Vagina (tissue), 2 donors: ENCODE results near the gene CASTOR2. TPM values are rescaled to one million over a fixed set of nuclear protein-coding genes. Genes with fewer than 3 reads are reported as not detected.
A peak's percentile ranks its signal among the peaks of the same experiment; 100 is the strongest.
"Not testable (repeated sequence)": the region's sequence is repeated elsewhere in the genome, so short reads cannot be mapped to it uniquely, and the experiment has no call there.

ENCODE experiments used
- DNase-seq, 2 donors: peaks; one replicate each; pipeline ENCODE4 v3.0.0-alpha.2; 2017; ENCODE audit errors: extremely low spot score in 2 of 2
- H3K27ac ChIP-seq: fragments of 200-600 bp; sonication (generic); one replicate; pipeline ENCODE4 v1.5.1; 2019
- H3K27me3 ChIP-seq: fragments of 200-600 bp; sonication (generic); one replicate; pipeline ENCODE4 v1.5.1; 2019
- H3K36me3 ChIP-seq, 2 donors: fragments of 200-600 bp; sonication (generic); one replicate each; pipeline ENCODE4 v1.5.1; 2017 to 2019
- H3K4me1 ChIP-seq: fragments of 200-600 bp; sonication (generic); one replicate; pipeline ENCODE4 v1.5.1; 2019
- H3K4me3 ChIP-seq, 2 donors: fragments of 200-600 bp; sonication (generic); 1 replicate in 1 of 2; 2 replicates in 1 of 2; pipeline ENCODE4 v1.5.1; 2016 to 2019
- H3K9me3 ChIP-seq: fragments of 200-600 bp; sonication (generic); one replicate; pipeline ENCODE4 v1.5.1; 2019
- intact Hi-C: fragments of 100-400 bp; cut with DNase I; formaldehyde crosslinking; loops from one replicate; pipeline ENCODE4 v1.15.1; 2023
- total RNA-seq: library from RNA; depleted of rRNA; stranded (reverse); fragments of >200 nt; gene quantifications from one replicate; pipeline ENCODE4 v1.2.3, GENCODE V29; 2016

CASTOR2 gene
- total RNA-seq: 40.0 TPM

GRCh38 chr7:74964511-74965119 is at the start of gene CASTOR2:
TSS of gene CASTOR2 (plus strand) at chr7:74964705. CDS start at chr7:74964986, 281 bp downstream.
- peak within 1 kb of the TSS in 1 of 2 donors; percentile 28 for H3K4me3 ChIP-seq
- intact Hi-C loops, H3K27me3 ChIP-seq, H3K36me3 ChIP-seq, H3K27ac ChIP-seq, DNase-seq, H3K9me3 ChIP-seq, H3K4me1 ChIP-seq: not testable (repeated sequence)

DNA sequence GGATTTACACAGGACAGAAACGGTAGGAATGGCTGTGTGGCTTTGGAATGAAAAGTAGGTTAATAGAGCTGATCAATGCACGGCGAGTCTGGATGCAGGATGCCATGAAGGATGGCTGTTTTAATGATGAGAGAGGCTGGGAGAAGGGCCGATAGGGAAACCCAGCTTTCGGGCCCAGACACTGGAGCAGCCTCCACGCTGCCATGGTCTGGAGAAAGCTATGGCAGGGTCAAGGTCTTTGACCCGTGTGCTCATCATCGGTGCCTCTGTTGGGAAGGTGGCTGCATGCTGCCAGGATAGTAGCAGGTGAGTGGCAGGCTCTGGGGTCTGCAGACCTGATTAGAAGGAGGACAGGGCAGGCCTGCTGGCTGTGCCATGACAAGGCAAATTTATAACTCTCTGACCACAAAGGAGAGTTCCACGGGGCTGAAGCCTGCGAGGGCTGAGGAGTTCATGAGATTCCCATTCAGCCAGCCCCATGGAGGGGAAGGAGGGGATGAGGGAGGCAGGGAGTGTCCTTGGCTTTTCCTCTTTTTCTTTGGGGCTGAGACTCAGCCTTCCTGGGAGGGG is 42.1 kb upstream of the CASTOR2 start:
- H3K4me1 ChIP-seq, H3K9me3 ChIP-seq, H3K27ac ChIP-seq, intact Hi-C loops, H3K4me3 ChIP-seq, H3K27me3 ChIP-seq, H3K36me3 ChIP-seq: not testable (repeated sequence)
- peak in 1 of 2 donors; percentile 18 for DNase-seq

- intact Hi-C loops, H3K27me3 ChIP-seq, H3K36me3 ChIP-seq, H3K4me1 ChIP-seq, H3K4me3 ChIP-seq, H3K27ac ChIP-seq, H3K9me3 ChIP-seq: not testable (repeated sequence)
- peak; percentile 27 to 43 for DNase-seq
Measured at GRCh38 chr7:74923644-74924043, 40.9 kb upstream of the CASTOR2 start.

GRCh38 chr7:74926968-74927367 is 37.5 kb upstream of the CASTOR2 start:
- DNase-seq, H3K4me1 ChIP-seq, H3K27ac ChIP-seq, H3K4me3 ChIP-seq, intact Hi-C loops, H3K36me3 ChIP-seq, H3K27me3 ChIP-seq, H3K9me3 ChIP-seq: not testable (repeated sequence)

DNA sequence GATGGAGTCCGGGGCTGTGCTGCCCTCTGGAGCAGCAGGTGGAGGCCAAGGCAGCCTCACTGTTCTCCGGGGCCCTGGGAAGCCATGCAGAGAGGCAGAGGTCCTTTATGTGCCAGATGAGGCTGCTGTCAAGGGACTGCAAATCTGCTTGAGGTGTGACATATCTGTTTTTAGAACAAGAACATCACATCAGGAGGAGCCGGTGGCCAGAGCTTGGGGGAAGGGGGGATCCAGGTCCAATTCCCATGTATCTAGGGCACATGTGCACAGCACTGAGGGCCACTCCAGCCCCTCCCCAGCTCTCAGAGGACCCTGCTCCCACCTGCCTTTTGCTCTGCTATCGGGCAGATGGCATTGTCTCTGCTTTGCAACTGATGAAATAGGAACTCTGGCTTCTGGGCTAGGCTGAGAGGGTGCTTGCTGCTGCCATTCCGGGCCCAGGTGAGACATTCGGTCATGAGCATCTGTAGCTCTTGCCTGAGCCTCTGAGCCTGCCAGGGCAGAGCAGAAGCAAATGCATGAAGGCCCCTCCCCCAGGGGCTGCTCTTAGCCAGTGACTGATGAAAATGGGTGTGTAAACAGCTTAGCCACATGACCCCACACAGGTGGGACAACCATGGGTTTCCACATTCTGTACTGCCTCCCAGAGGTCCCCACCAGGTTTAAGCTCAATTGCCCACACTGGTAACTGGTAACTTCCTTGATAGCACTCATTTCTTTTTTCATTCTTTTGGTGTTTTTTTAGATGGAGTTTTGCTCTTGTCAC is 32.8 kb upstream of the CASTOR2 start:
- H3K27ac ChIP-seq, H3K27me3 ChIP-seq, H3K4me1 ChIP-seq, H3K36me3 ChIP-seq, intact Hi-C loops, H3K9me3 ChIP-seq, H3K4me3 ChIP-seq, DNase-seq: not testable (repeated sequence)

GRCh38 chr7:74939429-74939828 is 25.1 kb upstream of the CASTOR2 start:
- intact Hi-C loops, H3K4me1 ChIP-seq, DNase-seq: not testable (repeated sequence)

DNA sequence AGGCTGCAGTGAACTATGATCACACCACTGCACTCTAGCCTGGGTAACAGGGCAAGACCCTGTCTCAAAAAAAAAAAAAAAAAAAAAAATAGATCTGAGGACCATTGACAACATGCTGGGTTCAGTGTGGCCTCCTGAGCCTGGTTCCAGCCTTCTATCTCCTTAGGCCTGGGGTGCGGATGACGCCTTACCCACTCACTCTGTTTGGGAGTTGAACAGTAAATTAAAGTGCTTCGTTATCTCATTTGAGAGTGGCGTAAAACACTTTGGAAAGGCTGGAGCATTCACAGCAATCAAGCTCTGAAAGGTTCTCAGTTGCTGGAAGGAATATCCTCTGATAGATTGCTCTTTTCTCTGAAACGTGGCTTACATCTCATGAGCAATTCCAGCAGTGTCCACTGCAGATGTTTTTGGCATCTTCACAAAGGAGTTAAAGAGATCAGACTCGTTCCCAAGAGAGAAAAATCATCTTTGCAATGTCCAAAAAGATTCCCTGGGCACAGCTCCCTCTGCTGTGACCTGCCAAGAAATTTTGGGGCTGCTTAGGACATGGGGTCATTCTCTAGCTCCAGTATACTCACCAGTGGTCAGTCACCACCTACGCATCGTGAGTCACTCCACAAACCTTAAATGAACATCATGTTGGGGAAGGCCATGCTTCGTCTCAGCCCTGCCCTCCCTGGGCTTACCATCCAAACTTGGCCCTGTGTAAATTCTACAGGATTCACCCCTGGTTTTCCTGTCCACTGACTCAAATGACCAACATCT is 23.0 kb upstream of the CASTOR2 start:
- intact Hi-C loops, H3K27ac ChIP-seq, H3K4me3 ChIP-seq, H3K4me1 ChIP-seq, DNase-seq, H3K9me3 ChIP-seq, H3K36me3 ChIP-seq, H3K27me3 ChIP-seq: not testable (repeated sequence)

More at GRCh38 chr7:74939429-74939828, 25.1 kb upstream of the CASTOR2 start:
- not testable (repeated sequence) for H3K4me3 ChIP-seq, H3K27ac ChIP-seq, H3K9me3 ChIP-seq, H3K36me3 ChIP-seq, H3K27me3 ChIP-seq

GRCh38 chr7:74943923-74944322 is 20.6 kb upstream of the CASTOR2 start:
- H3K4me1 ChIP-seq, H3K27ac ChIP-seq, H3K27me3 ChIP-seq, intact Hi-C loops, H3K36me3 ChIP-seq, H3K4me3 ChIP-seq, H3K9me3 ChIP-seq: not testable (repeated sequence)
- DNase-seq: peak in 1 of 2 donors; percentile 9

DNA sequence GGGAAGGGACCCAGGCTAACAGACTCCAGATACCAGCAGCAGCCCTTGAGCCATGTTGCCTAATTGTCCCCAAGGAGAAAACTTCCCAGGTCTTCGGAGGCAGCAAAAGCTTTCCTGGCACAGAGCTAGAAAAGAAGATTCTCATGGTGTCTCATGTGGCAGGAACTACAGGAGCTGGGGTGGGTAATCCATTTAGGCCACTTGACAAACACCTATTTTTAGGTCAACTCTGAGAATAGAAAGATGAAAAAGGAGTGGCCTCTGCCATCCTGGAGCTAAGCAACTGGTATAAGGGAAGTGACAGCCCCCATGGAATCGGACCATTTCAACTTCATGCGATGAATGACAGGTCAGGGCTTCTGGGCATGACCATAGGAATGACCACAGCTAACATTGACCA is 16.8 kb upstream of the CASTOR2 start:
- H3K27ac ChIP-seq, H3K36me3 ChIP-seq, intact Hi-C loops, H3K9me3 ChIP-seq, H3K4me3 ChIP-seq, DNase-seq, H3K27me3 ChIP-seq, H3K4me1 ChIP-seq: not testable (repeated sequence)

GRCh38 chr7:74953774-74954173 is 10.7 kb upstream of the CASTOR2 start:
- H3K4me3 ChIP-seq, H3K4me1 ChIP-seq, H3K27ac ChIP-seq, H3K9me3 ChIP-seq, H3K36me3 ChIP-seq, intact Hi-C loops, H3K27me3 ChIP-seq, DNase-seq: not testable (repeated sequence)

DNA sequence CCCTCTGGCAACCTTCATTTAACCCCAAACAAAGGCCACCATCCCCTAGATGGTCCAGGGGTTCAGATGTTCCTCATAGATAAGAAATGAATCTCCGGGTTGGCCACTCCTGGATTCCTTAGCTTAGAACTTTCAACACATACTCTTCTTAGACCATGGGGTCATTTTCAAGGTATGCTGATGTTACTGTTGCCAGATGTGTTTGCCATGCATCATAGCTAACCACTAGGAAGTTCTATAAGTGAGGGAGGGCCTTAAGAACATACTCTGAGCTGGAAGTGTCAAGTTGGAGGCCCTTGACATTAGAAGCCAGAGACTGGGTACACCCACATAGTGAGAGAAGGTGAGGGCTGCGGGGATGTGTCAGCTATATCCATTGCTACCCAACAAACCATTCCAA is 6.2 kb upstream of the CASTOR2 start:
- not testable (repeated sequence) for H3K36me3 ChIP-seq, H3K27ac ChIP-seq, H3K4me1 ChIP-seq

GRCh38 chr7:74963704-74964510 is 598 bp upstream of the CASTOR2 start:
- H3K9me3 ChIP-seq, DNase-seq, H3K27ac ChIP-seq, intact Hi-C loops, H3K27me3 ChIP-seq, H3K4me1 ChIP-seq, H3K36me3 ChIP-seq: not testable (repeated sequence)
- H3K4me3 ChIP-seq: peak overlapping the region in 1 of 2 donors; percentile 28

More for the DNA sequence above, 6.2 kb upstream of the CASTOR2 start:
- H3K4me3 ChIP-seq, DNase-seq, H3K27me3 ChIP-seq, intact Hi-C loops, H3K9me3 ChIP-seq: not testable (repeated sequence)
